Globus pallidus (tissue), 1 donor: ENCODE measurements around the gene LCP1.

ENCODE experiments used
- DNase-seq: peaks from one replicate; pipeline ENCODE4 v3.0.0-alpha.2; 2015; ENCODE audit warnings: low spot score

LCP1 gene

GRCh38 chr13:46158983-46159382, 23.0 kb downstream of the LCP1 start:
- DNase-seq = no peak

- DNase-seq = no peak
These were observed 23.8 kb downstream of the LCP1 start for GRCh38 chr13:46158222-46158621.

- DNase-seq = no peak
These were observed 27.7 kb downstream of the LCP1 start for GRCh38 chr13:46154136-46154801.

GRCh38 chr13:46152627-46153328, 29.2 kb downstream of the LCP1 start:
- no peak for DNase-seq

GRCh38 chr13:46150134-46150693, 31.8 kb downstream of the LCP1 start:
- no peak for DNase-seq

- DNase-seq = no peak
These were observed 32.5 kb downstream of the LCP1 start for GRCh38 chr13:46149272-46150133.

GRCh38 chr13:46146898-46147297, 35.1 kb downstream of the LCP1 start:
- peak; percentile 70 for DNase-seq

- no peak for DNase-seq
These were observed 36.0 kb downstream of the LCP1 start for GRCh38 chr13:46145950-46146349.

- DNase-seq = no peak
These were observed 36.8 kb downstream of the LCP1 start for GRCh38 chr13:46145135-46145534.

GRCh38 chr13:46143184-46143701, 38.7 kb downstream of the LCP1 start:
- DNase-seq = no peak

GRCh38 chr13:46142776-46143175, 39.2 kb downstream of the LCP1 start:
- no peak for DNase-seq

- no peak for DNase-seq
These were observed 41.9 kb downstream of the LCP1 start for GRCh38 chr13:46140044-46140443.

GRCh38 chr13:46137627-46138317, 44.2 kb downstream of the LCP1 start:
- no peak for DNase-seq

GRCh38 chr13:46136688-46137087, 45.3 kb downstream of the LCP1 start:
- no peak for DNase-seq

- no peak for DNase-seq
These were observed 46.9 kb downstream of the LCP1 start for GRCh38 chr13:46134961-46135522.

GRCh38 chr13:46134494-46134893, 47.5 kb downstream of the LCP1 start:
- no peak for DNase-seq

GRCh38 chr13:46132109-46132508, 49.9 kb downstream of the LCP1 start:
- no peak for DNase-seq

GRCh38 chr13:46131705-46132104, 50.3 kb downstream of the LCP1 start:
- DNase-seq = no peak

- no peak for DNase-seq
These were observed 51.9 kb downstream of the LCP1 start for GRCh38 chr13:46129955-46130618.

- DNase-seq = no peak
These were observed 52.9 kb downstream of the LCP1 start for GRCh38 chr13:46129124-46129523.
